A673 (cell line): Measurements from ENCODE around the gene GSTP1. TPM values are rescaled to one million over a fixed set of nuclear protein-coding genes. Genes with fewer than 3 reads are reported as not detected.

Experiments
- BruUV-seq: library from RNA; stranded (reverse); fragments of 400-500 nt; replicated peaks from 2 replicates; lab custom pipeline; 2021; lab: Mats Ljungman, UMichigan
- CTCF ChIA-PET: fragments of 300-600 bp; sonication (Branson Sonifier 250); formaldehyde crosslinking; loops from one replicate; lab custom pipeline; 2022; ENCODE audit warnings: antibody characterized with exemption; lab: Charles Lee
- POLR2A ChIA-PET: fragments of 300-600 bp; sonication (Branson Sonifier 250); formaldehyde crosslinking; loops from one replicate; lab custom pipeline; 2022; ENCODE audit warnings: antibody characterized with exemption; ENCODE audit not compliant: low non-redundant PET; lab: Charles Lee
- DNase-seq: peaks from one replicate; pipeline ENCODE4 v3.0.0-alpha.2; 2015; ENCODE audit warnings: low spot score
- H3K27ac ChIP-seq: fragments of 200-600 bp; sonication (generic); 2 replicates; pipeline ENCODE4 v1.5.1; 2016; ENCODE audit warnings: mixed run types, low read depth, mild to moderate bottlenecking, mixed read lengths, antibody characterized with exemption, low read length; ENCODE audit not compliant: poor library complexity, severe bottlenecking
- H3K27me3 ChIP-seq: fragments of 200-600 bp; sonication (generic); replicated peaks from 2 replicates; pipeline ENCODE4 v1.6.1; 2017; ENCODE audit warnings: mixed run types, low read depth, mild to moderate bottlenecking, mixed read lengths, antibody characterized with exemption, low read length; ENCODE audit not compliant: insufficient read depth, poor library complexity
- H3K36me3 ChIP-seq: fragments of 200-600 bp; sonication (generic); 2 replicates; pipeline ENCODE4 v1.6.1; 2016; ENCODE audit warnings: mixed run types, mild to moderate bottlenecking, mixed read lengths, antibody characterized with exemption, low read length; ENCODE audit not compliant: insufficient read depth, poor library complexity, severe bottlenecking
- H3K4me1 ChIP-seq: fragments of 200-600 bp; sonication (generic); 2 replicates; pipeline ENCODE4 v1.6.1; 2017; ENCODE audit warnings: mixed run types, mild to moderate bottlenecking, mixed read lengths, antibody characterized with exemption, low read length; ENCODE audit not compliant: insufficient read depth, poor library complexity, severe bottlenecking
- H3K4me3 ChIP-seq: fragments of 200-600 bp; sonication (generic); 2 replicates; pipeline ENCODE4 v1.5.1; 2016; ENCODE audit warnings: low read depth, mixed run types, mild to moderate bottlenecking, mixed read lengths, low read length; ENCODE audit not compliant: poor library complexity, severe bottlenecking
- H3K9me3 ChIP-seq: fragments of 200-600 bp; sonication (generic); 2 replicates; pipeline ENCODE4 v1.6.1; 2016; ENCODE audit warnings: mixed run types, low read depth, mild to moderate bottlenecking, mixed read lengths, antibody characterized with exemption, low read length; ENCODE audit not compliant: poor library complexity, severe bottlenecking
- EZH2 ChIP-seq: fragments of 200-600 bp; sonication (generic); IDR thresholded peaks from 2 replicates; pipeline ENCODE4 v1.6.1; 2017; ENCODE audit warnings: borderline replicate concordance, low read depth, mild to moderate bottlenecking, mixed read lengths, antibody characterized with exemption, low read length; ENCODE audit not compliant: poor library complexity, severe bottlenecking
- intact Hi-C: fragments of 100-400 bp; cut with micrococcal nuclease; formaldehyde crosslinking; loops from one replicate; pipeline ENCODE4 v1.10.0; 2022; ENCODE audit not compliant: unreplicated experiment
- total RNA-seq: library from RNA; stranded (reverse); gene quantifications from 2 replicates; pipeline ENCODE4 v1.2.3, GENCODE V29; 2021
- TF ChIP-seq, protein P1 (sequence below): fragments of 300-800, 200-600 bp; sonication (generic); conservative IDR thresholded peaks from 2 replicates; pipeline ENCODE4 v1.5.1; 2017; ENCODE audit warnings: low read depth, mild to moderate bottlenecking, antibody characterized with exemption, low read length, moderate library complexity, mixed read lengths

GSTP1 gene
- total RNA-seq, 1 experiment from 2014 or later: 1,211 TPM

DNA sequence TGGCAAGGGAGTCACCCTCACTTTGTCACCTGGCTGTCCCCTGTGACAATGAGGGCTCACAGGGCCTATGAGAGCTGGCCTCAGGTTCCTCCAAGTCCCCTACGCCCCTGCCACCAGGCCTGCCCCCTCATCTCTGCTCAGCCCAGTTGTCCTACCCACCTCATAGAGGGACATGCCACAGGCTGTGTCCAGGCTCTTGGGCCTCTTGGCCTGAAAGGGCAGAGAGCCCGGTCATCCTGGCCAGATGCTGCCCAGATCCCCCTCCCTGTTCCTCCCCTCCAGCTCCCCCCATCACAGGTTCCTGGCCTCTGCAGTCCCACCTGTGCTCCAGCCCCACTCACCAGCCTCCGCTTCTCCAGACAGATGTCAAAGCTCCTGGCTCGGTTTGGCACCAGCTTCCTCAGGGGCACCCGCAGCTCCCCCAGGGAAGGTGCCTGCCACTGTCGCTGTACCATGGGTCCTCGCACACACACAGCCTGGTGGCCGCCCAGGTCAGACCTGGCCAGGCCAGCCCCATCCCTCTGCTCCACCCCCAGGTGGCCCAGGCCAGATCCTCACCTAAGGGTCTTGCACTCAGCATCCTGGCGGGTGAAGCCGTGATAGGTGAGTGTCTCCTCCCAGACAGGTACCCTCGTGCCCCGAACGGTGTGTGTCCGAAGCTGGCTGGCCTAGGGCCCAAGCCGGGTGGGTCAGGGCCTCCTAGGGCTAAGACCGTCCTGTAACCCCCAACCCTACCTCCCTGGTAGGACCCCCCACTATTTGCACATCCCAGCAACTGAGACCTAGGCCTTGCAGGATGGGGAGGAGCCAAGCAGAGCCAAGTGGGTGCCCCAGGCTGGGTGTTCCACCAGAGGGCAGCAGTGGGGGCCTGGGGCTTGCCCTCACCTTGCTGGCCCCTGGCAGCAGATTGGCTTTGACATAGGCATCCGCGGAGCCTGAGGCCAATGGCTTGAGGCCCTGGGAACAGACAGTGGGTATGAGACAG is 31.4 kb downstream of the GSTP1 start:
- TF ChIP-seq, protein P1, sequence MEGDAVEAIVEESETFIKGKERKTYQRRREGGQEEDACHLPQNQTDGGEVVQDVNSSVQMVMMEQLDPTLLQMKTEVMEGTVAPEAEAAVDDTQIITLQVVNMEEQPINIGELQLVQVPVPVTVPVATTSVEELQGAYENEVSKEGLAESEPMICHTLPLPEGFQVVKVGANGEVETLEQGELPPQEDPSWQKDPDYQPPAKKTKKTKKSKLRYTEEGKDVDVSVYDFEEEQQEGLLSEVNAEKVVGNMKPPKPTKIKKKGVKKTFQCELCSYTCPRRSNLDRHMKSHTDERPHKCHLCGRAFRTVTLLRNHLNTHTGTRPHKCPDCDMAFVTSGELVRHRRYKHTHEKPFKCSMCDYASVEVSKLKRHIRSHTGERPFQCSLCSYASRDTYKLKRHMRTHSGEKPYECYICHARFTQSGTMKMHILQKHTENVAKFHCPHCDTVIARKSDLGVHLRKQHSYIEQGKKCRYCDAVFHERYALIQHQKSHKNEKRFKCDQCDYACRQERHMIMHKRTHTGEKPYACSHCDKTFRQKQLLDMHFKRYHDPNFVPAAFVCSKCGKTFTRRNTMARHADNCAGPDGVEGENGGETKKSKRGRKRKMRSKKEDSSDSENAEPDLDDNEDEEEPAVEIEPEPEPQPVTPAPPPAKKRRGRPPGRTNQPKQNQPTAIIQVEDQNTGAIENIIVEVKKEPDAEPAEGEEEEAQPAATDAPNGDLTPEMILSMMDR: peak; percentile 62
- TF ChIP-seq EZH2: no peak
- CTCF ChIA-PET: interaction anchor here (0.5 to 1.3 kb wide), 3 partner anchors 14 to 561 kb away, joined by 3 to 16 read pairs (median 3); partner anchors contain the start of genes CORO1B and NUDT8
- Histone ChIP-seq H3K27me3 (no peaks in the 10 kb centered on the region), H3K4me3 (no peak overlapping the region), H3K36me3 (peaks cover 14% of the 10 kb centered on the region), H3K4me1 (peaks cover 4% of the 10 kb centered on the region), H3K9me3 (no peaks in the 10 kb centered on the region), H3K27ac (no peak overlapping the region)
- DNase-seq: peak; percentile 47
- no TSS peak for BruUV-seq
- intact Hi-C loops: no loop called here
- POLR2A ChIA-PET: interaction anchor here (0.7 kb wide), 1 partner anchor 15 kb away, joined by 5 read pairs; no protein-coding TSS in a partner anchor

DNA sequence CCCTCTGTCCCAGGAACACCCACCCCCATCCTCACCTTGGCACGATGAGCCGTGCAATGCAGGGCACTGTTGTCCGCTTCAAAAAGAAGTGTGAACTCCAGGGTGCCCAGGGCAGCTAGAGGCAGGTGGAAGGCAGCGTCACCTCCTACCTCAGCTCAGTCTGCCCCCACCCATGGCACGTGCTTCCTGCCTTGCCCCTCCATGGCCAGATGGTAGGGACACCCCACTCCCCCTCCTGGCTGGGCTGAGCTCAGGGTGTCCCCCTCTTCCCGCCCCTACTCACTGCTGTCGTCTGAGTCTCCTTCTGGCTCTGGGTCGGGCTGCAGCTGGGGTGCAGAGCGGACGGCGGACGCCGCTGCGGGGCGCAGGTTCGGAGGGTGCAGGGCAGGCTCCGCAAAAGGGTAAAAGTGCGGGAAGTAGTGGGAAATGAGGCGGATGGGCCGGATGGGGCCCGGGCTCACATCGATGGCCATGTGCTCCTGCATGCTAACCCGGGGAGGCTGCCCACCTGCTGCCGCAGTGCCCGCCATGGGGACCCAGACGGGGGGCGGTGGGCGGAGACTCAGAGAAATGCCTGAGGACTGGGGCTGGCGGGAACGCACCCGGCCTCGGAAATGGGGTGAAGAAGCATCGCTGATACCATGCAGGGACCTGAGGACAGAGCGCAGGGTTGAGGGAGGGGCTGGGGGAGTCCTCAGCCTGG is 32.3 kb downstream of the GSTP1 start:
- H3K27ac ChIP-seq: no peak overlapping the region
- POLR2A ChIA-PET: interaction anchor here (0.6 kb wide), 1 partner anchor 1603 kb away, joined by 3 read pairs; no protein-coding TSS in a partner anchor
- H3K36me3 ChIP-seq: peaks cover 8% of the 10 kb centered on the region
- no TSS peak for BruUV-seq
- no peaks in the 10 kb centered on the region for H3K27me3 ChIP-seq
- TF ChIP-seq, protein P1: no peak; the same call in 1 of the 2 replicates
- TF ChIP-seq EZH2: no peak
- intact Hi-C loops: no loop called here
- H3K4me3 ChIP-seq: no peak overlapping the region
- H3K4me1 ChIP-seq: peaks cover 4% of the 10 kb centered on the region
- no peaks in the 10 kb centered on the region for H3K9me3 ChIP-seq
- CTCF ChIA-PET: no interaction called here
- DNase-seq: no peak
